ENCODE measurements around the gene PCCA. TPM values are rescaled to one million over a fixed set of nuclear protein-coding genes. Genes with fewer than 3 reads are reported as not detected.
A peak's percentile ranks its signal among the peaks of the same experiment; 100 is the strongest.

PCCA gene
- total RNA-seq, 1 donor from 2014 or later, result 65.6 TPM

DNA sequence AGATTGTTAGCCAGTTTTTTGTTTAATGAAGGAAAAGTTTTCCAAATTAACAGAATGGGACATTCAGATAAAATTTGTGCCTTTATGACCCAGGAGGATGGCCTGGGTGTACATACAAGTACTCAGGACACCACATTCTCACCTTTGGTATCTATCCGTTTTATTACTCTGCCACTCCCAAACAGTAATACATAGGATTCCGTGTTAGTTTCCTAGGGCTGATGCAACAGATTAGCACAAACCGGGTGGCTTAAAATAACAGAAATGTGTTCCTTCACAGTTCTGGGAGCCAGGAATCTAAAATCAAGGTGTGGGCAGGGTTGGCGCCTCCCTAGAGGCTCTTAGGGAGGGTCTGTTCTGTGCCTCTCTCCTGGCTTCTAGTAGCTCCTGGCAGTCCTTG is 369.8 kb downstream of the PCCA start:
- no peak for DNase-seq
- intact Hi-C loops (cut with DNase I), result no loop called here
- ATAC-seq (ENCODE audit: poor library complexity), result no peak

DNA sequence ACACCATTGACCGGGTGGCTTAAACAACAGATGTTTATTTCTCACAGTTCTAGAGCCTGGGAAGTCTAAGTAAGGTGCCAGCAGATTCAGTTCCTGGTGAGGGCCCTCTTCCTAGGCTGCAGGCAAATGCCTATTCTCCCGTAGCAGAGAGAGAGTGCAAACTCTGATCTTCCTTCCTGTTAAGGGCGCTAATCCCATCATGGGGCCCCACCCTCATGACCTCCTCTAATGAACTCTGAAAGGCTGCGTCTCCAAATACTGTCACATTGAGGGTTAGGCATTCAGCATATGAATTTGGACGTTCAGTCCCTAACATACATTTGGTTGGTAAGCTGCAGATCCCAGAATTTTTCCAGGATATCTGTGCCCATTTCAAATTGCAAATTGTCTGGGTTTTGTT is 370.9 kb downstream of the PCCA start:
- ATAC-seq (ENCODE audit: poor library complexity), result no peak
- intact Hi-C loops (cut with DNase I), result no loop called here
- no peak for DNase-seq

DNA sequence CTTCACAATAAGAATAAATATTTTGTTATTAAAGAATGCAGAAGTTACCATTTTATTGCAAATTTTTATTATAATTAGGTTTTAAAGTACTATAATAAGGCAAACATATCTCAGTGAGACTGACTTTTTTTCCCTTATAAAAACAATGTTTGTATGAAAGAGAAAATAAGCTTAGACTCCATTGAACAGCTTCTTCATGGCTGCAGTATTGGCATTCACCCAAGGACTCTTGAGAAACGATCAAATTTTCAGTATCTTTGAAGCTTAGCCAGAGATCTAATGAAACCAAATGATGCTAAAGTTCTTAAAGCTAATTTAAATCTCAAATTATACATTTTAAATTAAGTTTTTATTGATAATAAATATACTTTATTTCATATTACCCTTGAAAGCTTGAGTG is 371.4 kb downstream of the PCCA start:
- DNase-seq, result no peak
- ATAC-seq (ENCODE audit: poor library complexity), result no peak
- intact Hi-C loops (cut with DNase I), result no loop called here

DNA sequence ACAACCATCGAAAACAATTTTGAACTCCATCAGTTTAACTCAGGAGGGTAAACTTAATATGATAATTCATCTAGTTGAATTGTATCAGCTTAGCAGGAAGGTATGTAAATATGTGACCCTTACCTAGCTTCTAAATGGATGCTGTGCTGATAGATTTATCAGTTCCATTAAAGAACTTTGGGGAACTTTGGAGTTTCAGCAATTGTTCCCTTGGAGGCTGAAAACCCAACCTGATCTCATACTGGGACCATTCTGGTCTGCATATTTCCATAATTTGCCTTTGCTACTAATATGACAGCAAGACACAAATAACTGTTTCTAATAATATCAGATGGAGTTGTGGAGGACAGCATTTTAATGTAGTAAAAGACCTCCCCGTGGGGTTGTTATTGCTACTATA is 371.9 kb downstream of the PCCA start:
- intact Hi-C loops (cut with DNase I), result no loop called here
- ATAC-seq (ENCODE audit: poor library complexity) (no peak), DNase-seq (no peak)

DNA sequence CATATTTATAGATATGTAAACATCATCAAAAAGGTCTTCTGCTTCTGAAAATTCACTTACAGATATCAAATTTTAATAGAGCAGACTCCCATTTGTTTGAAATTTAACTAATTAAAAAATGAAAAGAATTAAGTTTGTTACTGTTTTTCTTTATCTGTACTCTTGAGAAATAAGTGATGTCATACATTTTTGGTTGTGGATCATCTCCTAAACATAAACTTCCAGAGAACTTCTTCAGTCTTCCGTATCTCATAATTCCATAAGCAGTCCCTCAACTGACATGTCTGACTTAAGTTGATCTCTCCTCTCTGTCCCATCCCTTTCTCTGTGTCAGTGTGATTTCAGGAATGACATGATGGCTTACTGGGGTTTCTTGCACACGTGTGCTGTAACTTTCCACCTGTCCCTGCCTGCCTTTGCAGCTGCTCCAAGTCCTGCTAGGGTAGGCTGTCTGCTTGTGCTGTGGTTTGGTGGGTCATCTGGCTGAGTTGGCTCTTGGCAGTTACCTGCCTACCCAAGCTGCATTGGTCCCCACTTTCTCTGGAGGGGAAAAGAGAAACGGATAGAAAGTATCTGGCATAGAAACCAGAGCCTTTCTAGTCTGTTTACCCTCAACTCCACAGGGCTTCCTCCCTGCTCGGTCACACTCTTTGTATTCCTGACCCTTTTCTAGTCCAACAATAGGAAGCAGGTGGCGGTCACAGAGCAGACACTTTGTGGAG is 372.6 kb downstream of the PCCA start:
- no peak for ATAC-seq (ENCODE audit: poor library complexity)
- intact Hi-C loops (cut with DNase I), result no loop called here
- DNase-seq, result no peak

DNA sequence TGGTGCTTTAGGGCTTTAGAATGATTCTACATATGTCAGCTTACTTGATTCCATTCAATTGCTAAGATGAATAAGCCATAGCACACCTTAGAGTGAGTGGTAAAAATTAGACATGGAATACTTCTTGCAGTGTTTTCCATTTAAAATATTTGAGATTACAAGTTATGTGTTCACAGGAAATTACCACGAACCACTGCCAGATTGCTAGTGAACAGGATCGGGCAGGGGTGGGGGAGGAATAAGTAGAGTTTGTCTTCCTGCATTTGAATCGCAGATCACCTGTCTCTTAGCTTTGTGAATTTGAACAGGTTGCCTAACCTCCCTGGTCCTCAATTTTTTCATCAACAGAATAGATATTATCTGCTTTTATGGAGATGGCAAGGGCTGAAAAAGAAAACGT is 375.1 kb downstream of the PCCA start:
- ATAC-seq (ENCODE audit: poor library complexity), result no peak
- no peak for DNase-seq
- intact Hi-C loops (cut with DNase I), result no loop called here

DNA sequence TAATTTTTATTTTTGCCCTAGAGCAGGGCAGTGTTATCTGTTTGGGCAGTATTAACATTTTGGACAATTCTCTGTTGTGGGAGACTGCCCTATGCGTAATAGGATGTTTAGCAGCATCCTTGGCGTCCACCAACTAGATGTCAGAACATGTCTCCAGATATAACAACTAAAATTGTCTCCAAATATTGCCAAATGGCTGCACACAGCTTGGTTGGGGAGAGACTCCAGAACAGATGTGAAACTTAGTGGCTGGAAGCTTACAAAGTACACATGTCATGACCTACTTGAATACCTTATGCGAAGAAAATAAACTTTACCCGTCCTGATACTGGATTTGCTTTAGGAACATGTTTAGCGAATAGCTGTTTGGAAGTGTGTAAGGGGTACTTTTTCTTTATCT is 376.7 kb downstream of the PCCA start:
- no peak for ATAC-seq (ENCODE audit: poor library complexity)
- DNase-seq, result no peak
- intact Hi-C loops (cut with DNase I), result no loop called here

DNA sequence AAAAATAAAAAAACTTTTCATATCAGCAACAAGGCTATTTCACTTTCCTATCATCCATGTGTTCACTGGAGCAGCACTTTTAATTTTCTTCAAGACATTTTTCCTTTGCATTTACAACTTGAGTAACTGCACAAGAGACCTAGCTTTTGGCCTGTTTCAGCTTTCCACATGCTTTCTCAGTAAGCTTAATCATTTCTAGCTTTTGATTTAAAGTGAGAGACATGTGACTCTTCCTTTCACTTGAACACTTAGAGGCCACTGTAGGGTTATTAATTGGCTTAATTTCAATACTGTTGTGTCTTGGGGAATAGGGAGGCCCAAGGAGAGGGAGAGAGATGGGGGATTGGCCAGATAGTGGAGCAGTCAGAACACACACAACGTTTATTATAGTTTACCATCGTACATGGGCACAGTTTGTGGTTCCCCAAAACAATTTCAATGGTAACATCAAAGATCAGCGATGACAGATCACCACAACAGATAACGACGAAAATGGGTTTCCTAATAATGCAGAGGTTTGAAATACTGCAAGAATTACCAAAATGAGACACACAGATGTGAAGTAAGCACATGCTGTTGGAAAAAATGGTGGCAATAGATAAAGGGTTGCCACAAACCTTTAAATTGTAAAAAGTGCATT is 382.1 kb downstream of the PCCA start:
- ATAC-seq (ENCODE audit: poor library complexity) (no peak), DNase-seq (no peak)
- intact Hi-C loops (cut with DNase I), result no loop called here

DNA sequence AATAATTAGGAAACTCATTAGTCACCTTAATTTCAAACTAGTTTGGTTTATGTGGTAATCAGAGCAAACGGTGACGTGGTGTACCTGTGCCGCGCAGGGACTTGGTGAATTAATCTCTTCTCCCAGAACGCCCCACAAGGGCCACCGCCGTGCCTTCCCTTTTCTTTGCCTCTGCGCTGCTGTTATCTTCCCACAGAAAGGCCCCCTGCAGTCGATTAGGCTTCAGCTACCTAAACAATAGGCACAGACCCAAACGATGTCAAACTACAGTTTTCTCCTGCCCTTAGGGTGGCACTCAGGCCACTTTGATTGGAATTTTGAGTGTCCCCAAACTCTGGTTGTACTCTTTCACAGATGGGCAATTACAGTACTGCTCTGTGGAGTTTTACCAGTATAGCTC is 384.2 kb downstream of the PCCA start:
- DNase-seq (no peak), ATAC-seq (ENCODE audit: poor library complexity) (no peak)
- intact Hi-C loops (cut with DNase I), result no loop called here

DNA sequence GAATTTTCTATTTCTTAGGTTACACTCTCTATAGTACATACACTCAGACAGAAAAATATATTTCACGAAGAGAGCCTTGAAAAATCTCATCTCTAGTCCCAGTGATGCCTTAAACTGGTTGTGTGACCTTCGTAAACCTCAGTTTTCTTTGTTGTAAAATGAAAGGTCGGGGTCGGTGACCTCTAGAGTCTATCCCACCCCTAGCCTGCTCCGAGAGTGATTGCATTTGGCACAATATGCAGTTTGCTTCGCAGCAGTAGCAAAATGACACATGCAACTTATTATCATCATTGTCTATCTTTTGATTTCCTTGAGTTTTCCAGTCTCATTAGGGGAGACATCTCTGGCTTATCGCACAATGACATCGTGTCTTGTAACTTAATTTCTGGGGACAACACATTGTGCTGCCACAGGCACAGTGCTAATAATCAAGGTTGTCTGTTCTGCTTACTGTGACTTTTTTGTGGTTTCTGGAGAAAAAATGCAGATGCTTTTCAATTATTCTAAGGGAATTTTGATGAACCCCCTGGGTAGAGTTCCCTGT is 384.7 kb downstream of the PCCA start:
- intact Hi-C loops (cut with DNase I), result no loop called here
- ATAC-seq (ENCODE audit: poor library complexity) (no peak), DNase-seq (no peak)

DNA sequence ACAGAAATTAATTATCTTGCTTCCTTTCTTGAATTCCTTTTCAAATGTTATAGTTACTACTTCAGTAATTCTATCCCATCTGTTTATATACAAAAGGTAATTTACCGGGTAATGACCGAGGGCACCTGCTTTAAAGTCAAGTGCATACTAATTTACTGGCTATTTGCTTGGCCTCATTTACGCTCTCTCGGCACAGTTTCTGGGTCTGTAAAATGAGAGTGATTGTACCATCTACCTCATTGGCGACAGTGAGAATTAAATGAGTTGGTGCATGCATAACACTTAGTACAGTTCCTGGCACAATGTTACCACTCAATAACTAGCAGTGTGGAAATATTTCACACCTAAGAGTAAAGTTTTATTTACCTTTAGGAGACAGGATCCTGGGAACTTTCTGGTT is 388.1 kb downstream of the PCCA start:
- DNase-seq (no peak), ATAC-seq (ENCODE audit: poor library complexity) (no peak)
- intact Hi-C loops (cut with DNase I), result no loop called here

DNA sequence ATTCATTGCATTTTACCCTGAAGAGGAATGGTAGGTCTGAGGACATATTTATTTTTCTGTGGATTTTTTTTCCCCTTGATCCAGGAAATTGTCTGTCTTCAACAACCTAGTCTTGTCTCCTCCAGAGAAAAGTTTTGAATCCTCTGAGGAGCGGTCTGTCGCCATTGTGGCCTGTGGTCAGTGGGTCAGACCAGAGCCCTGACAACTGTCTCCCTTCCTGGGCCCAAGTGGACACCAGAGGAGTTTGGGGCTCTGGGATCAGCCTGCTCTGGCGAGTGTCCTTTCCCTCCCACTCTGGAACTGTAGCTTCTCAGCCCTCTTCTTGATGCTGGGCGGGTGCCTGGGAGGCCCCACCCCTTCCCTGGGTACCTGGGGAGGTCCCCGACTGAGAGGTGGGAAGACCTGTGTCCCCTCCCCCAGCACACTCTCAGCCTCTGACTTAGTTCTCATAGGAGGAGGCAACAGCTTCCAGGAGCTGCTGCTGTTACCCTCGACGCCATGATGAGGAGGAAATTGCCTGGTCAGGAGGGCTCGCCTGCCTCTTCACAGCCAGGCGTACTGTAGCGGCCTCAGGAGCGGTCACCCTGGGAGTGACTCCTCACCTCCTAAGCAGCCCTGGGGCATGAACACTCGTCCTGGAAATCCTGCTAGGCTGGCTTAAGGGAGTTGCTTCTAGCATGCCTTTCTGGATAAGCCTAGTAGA is 389.4 kb downstream of the PCCA start:
- intact Hi-C loops (cut with DNase I), result no loop called here
- no peak for ATAC-seq (ENCODE audit: poor library complexity)
- DNase-seq, result no peak

DNA sequence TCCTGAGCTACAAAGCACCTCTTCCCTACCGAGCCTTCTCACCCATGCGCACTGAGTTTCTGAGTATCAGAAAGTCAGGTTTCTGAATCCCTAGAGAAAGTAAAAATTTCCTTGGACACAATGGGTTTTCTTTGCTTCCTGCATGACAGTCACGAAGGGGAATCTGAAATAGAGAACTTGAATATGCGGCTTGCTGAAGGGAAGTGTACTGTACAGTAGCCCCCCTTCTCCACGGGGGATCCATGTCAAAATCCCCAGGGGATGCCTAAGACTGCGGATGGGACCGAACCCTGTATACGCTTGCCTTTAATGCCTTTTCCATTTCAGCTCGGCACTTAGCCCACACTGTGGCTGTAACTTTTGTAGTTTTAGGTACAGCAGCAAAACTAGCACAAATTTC is 391.8 kb downstream of the PCCA start:
- DNase-seq (no peak), ATAC-seq (ENCODE audit: poor library complexity) (no peak)
- intact Hi-C loops (cut with DNase I), result no loop called here

DNA sequence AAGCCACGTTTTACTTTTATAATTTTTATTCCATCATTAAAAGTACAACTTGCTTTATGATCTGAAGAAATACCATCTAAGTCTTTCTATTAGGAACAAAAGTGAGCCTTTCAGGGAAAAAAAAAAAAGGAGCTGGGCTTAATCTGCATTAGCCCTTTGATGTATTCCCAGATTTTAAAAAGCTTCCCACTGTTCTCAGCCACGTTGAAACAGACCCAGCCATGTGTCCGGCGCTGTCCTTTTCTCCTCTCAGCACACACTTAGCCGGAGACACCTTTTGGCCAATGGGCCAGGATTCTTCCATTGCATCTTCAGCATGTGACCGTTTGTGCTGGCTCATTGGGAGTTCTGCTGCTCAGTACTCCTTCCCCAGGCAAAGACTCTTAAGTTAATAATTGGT is 394.2 kb downstream of the PCCA start:
- DNase-seq (no peak), ATAC-seq (ENCODE audit: poor library complexity) (no peak)
- intact Hi-C loops (cut with DNase I), result no loop called here

DNA sequence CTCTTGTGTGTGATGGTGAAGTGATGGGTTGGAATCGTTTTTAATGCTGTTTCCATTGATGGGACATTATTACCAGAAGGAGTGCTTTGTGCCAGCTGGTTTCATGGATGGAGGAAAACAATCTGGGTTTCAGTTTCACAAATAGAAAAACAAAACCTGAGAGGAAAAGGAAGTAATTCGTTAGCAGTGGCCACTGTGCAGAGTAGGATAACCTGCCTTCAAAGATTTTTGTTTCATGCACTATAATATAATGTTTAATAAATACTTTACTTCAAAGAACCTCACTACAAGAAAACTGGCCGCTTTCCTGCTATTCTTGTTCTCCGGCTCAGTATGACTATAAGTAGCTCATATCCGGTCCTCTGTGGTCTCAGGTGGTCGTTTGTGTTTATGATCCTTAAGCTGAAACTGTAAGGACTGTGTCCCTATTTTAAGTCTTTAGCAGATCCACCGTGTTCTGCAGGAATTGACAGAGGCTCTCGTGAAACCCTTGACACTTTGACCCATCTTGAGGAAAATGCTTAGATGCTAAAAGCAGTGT is 395.0 kb downstream of the PCCA start:
- ATAC-seq (ENCODE audit: poor library complexity), result no peak
- no peak for DNase-seq
- intact Hi-C loops (cut with DNase I), result no loop called here

DNA sequence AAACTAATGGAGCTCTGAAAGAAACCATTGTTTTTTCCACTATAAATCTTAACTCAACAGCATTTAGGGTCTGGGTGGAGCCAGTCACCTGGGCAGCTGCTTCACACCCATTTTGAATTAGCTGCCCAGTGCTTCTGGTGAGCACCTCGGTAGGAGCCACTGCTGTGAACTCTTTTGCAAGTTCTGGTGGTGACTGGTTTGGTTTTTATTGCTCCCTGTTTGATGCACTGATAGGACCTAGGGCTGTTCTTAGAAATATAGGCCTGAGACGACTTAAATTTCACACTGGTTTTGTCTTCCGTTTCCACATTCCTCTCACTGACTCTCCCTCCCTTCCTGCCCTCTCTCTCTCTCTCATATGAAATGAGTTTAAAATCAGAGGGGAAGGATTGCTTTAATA is 395.8 kb downstream of the PCCA start:
- intact Hi-C loops (cut with DNase I), result no loop called here
- ATAC-seq (ENCODE audit: poor library complexity) (no peak), DNase-seq (no peak)

DNA sequence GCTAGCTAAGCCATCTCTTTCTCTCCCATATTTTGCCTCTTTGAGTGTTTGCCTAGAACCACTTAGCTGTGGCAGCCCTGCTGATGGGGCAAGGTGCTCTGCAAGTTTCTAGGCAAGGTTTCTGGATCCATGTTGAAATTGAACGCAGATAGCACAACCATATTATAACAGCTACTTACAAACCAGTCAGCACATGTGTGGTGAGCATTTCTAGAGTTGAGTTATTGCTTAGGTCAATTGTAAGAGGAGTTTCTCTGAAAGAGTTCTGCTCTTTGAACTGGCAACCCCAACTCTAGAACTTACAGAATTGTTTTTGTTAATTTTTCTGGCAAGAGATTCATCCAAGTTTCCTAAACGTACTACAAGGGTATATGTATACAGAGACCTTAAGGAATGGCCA is 396.4 kb downstream of the PCCA start:
- DNase-seq, result no peak
- ATAC-seq (ENCODE audit: poor library complexity), result no peak
- intact Hi-C loops (cut with DNase I), result no loop called here

DNA sequence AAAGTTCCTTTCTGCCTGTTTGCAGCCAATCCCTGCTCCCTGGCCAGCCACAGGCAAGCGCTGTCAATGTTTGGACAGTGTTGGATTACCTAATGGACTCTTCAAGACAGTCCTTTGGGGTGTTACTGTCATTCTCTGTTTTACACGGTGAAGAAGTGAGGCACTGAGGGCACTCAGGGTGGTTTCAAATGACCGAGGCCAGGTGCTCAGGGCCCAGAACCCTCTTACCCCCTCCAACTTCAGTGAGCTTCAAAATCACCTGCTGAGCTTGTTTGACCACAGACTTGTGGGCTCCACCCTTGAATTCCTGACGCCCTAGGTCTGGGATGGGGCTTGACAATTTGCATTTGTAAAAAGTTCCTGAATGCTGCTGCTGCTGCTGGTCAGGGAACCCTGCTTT is 401.8 kb downstream of the PCCA start:
- DNase-seq, result no peak
- ATAC-seq (ENCODE audit: poor library complexity), result peak; percentile 32
- intact Hi-C loops (cut with DNase I), result no loop called here

DNA sequence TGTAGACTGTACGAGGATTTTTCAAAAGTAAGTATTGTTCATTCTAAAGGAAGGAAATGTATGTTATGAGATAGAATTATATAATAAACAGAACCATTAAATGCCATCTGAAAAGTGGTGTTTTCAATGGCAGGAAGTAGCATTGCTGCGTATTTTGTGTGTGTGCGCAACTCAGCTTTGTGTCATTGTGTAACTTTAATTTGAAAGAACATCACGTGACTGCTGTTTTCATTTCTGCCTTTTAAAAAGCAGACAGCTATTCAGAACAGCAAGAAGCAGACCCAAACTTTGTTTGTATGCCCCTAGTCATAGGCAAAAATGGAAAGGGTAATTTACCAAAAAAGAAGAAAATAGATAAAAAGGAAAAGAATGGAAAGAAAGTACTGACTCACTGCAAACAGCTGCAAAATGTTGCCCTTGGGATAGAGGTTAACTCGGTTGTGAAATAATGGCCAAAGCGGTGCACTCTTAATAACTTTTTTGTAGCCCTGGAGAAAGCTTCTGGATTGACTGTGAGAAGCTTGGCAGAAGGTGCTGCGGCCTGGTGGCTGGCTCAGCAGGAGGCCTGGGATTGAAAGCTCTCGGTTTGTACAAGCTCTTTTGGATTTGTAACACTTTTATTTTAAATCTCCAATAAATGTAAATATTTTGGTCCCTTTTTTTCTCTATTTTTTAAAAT is 402.4 kb downstream of the PCCA start:
- ATAC-seq (ENCODE audit: poor library complexity) (peak; percentile 94), DNase-seq (peak; percentile 70)
- intact Hi-C loops (cut with DNase I), result no loop called here

All from Right ventricle myocardium superior (tissue), 1 donor.